Osteoblast (primary cell): Measurements from ENCODE around the gene CACNA2D3. TPM values are rescaled to one million over a fixed set of nuclear protein-coding genes. Genes with fewer than 3 reads are reported as not detected.
A peak's percentile ranks its signal among the peaks of the same experiment; 100 is the strongest.

ENCODE experiments used
- DNase-seq: peaks from one replicate; pipeline ENCODE4 v3.0.0; 2011; ENCODE audit warnings: low spot score, mixed read lengths; ENCODE audit not compliant: insufficient read length; ENCODE audit errors: missing footprints
- H2AFZ ChIP-seq: 2 replicates; pipeline ENCODE4 v1.6.0; 2011; ENCODE audit warnings: mild to moderate bottlenecking, low read length
- H3K27ac ChIP-seq: 2 replicates; pipeline ENCODE4 v1.5.1; 2011; ENCODE audit warnings: mild to moderate bottlenecking, low read depth, low read length, moderate library complexity
- H3K27me3 ChIP-seq: 2 replicates; pipeline ENCODE4 v1.6.0; 2012; ENCODE audit warnings: mild to moderate bottlenecking, control low read depth, inconsistent platforms, low read length, moderate library complexity; ENCODE audit not compliant: insufficient read depth
- H3K36me3 ChIP-seq: 2 replicates; pipeline ENCODE4 v1.5.1; 2011; ENCODE audit warnings: mild to moderate bottlenecking, low read length, control low read depth, moderate library complexity; ENCODE audit not compliant: insufficient read depth
- H3K4me1 ChIP-seq: 2 replicates; pipeline ENCODE4 v1.5.1; 2011; ENCODE audit warnings: mild to moderate bottlenecking, low read length, control low read depth, moderate library complexity; ENCODE audit not compliant: insufficient read depth
- H3K4me2 ChIP-seq: 2 replicates; pipeline ENCODE4 v1.6.0; 2011; ENCODE audit warnings: mild to moderate bottlenecking, low read length; ENCODE audit not compliant: insufficient read depth
- H3K4me3 ChIP-seq: fragments of 200-600 bp; sonication (generic); 3 replicates; pipeline ENCODE4 v1.5.1; 2012; ENCODE audit warnings: mild to moderate bottlenecking, low read length, inconsistent platforms; ENCODE audit not compliant: insufficient read depth
- H3K79me2 ChIP-seq: 2 replicates; pipeline ENCODE4 v1.6.0; 2012; ENCODE audit warnings: mild to moderate bottlenecking, low read length, control low read depth, inconsistent platforms; ENCODE audit not compliant: insufficient read depth
- H3K9me3 ChIP-seq: 2 replicates; pipeline ENCODE4 v1.5.1; 2011; ENCODE audit warnings: low read depth, low read length, control low read depth
- H4K20me1 ChIP-seq: 2 replicates; pipeline ENCODE4 v1.6.0; 2012; ENCODE audit warnings: mild to moderate bottlenecking, low read length, control low read depth; ENCODE audit not compliant: insufficient read depth
- total RNA-seq: library from RNA; depleted of rRNA; stranded (reverse); fragments of >200 nt; gene quantifications from 2 replicates; pipeline ENCODE4 v1.2.3, GENCODE V29; 2012
- TF ChIP-seq, protein P1 (sequence below): IDR thresholded peaks from 2 replicates; pipeline ENCODE4 v1.5.1; 2011; ENCODE audit warnings: mild to moderate bottlenecking, low read depth, low read length, moderate library complexity; ENCODE audit errors: extremely low read depth

Gene CACNA2D3
- total RNA-seq, 1 donor: 0.36 TPM

DNA sequence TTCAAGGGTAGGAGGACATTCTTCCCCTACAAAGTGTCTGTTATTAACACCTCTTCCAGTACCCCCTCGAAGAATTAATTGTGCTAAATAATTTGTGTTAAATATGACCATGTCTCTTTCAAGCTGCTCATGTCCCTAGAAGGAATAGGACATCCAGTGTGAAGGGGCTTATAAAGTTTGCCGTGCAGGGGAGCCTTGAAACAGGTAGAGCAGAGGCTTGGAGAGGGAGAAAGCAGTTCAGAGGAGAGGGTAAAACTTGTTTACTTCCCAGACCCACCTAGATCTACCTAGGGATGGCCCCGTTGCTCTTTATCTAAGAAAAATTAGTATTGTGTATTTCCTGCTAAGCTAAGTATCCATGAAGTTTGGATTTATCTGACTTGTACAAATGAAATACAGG, 114.8 kb downstream of the CACNA2D3 start:
- H3K4me1 ChIP-seq: no peaks in the 10 kb centered on the region
- no peak for DNase-seq
- H3K27me3 ChIP-seq: no peaks in the 10 kb centered on the region
- H2AFZ ChIP-seq: no peak overlapping the region
- no peaks in the 10 kb centered on the region for H3K79me2 ChIP-seq
- no peaks in the 10 kb centered on the region for H4K20me1 ChIP-seq
- no peaks in the 10 kb centered on the region for H3K36me3 ChIP-seq
- no peak overlapping the region for H3K4me3 ChIP-seq
- H3K27ac ChIP-seq: no peak overlapping the region
- TF ChIP-seq, protein P1, sequence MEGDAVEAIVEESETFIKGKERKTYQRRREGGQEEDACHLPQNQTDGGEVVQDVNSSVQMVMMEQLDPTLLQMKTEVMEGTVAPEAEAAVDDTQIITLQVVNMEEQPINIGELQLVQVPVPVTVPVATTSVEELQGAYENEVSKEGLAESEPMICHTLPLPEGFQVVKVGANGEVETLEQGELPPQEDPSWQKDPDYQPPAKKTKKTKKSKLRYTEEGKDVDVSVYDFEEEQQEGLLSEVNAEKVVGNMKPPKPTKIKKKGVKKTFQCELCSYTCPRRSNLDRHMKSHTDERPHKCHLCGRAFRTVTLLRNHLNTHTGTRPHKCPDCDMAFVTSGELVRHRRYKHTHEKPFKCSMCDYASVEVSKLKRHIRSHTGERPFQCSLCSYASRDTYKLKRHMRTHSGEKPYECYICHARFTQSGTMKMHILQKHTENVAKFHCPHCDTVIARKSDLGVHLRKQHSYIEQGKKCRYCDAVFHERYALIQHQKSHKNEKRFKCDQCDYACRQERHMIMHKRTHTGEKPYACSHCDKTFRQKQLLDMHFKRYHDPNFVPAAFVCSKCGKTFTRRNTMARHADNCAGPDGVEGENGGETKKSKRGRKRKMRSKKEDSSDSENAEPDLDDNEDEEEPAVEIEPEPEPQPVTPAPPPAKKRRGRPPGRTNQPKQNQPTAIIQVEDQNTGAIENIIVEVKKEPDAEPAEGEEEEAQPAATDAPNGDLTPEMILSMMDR: no peak
- no peak overlapping the region for H3K4me2 ChIP-seq
- peaks cover 2% of the 10 kb centered on the region for H3K9me3 ChIP-seq

GRCh38 chr3:54237788-54238502, 115.6 kb downstream of the CACNA2D3 start:
- no peak for DNase-seq
- TF ChIP-seq, protein P1: no peak
- H3K9me3 ChIP-seq: peaks cover 2% of the 10 kb centered on the region

GRCh38 chr3:54240309-54240708, 118.0 kb downstream of the CACNA2D3 start:
- TF ChIP-seq, protein P1: no peak
- no peaks in the 10 kb centered on the region for H3K4me1 ChIP-seq
- no peaks in the 10 kb centered on the region for H3K27me3 ChIP-seq

More at GRCh38 chr3:54237788-54238502, 115.6 kb downstream of the CACNA2D3 start:
- no peak overlapping the region for H3K4me3 ChIP-seq
- H3K27me3 ChIP-seq: no peaks in the 10 kb centered on the region
- no peak overlapping the region for H2AFZ ChIP-seq
- H3K79me2 ChIP-seq: no peaks in the 10 kb centered on the region
- no peaks in the 10 kb centered on the region for H3K4me1 ChIP-seq
- no peaks in the 10 kb centered on the region for H3K36me3 ChIP-seq
- no peak overlapping the region for H3K4me2 ChIP-seq
- no peaks in the 10 kb centered on the region for H4K20me1 ChIP-seq
- H3K27ac ChIP-seq: no peak overlapping the region

GRCh38 chr3:54243056-54243931, 120.9 kb downstream of the CACNA2D3 start:
- Histone ChIP-seq H3K27me3 (no peaks in the 10 kb centered on the region), H3K79me2 (no peaks in the 10 kb centered on the region), H3K4me3 (peak overlapping the region; percentile 52), H3K9me3 (no peaks in the 10 kb centered on the region), H2AFZ (peak overlapping the region; percentile 23), H3K4me1 (no peaks in the 10 kb centered on the region), H3K36me3 (no peaks in the 10 kb centered on the region), H3K4me2 (peak overlapping the region; percentile 64), H3K27ac (no peak overlapping the region), H4K20me1 (no peaks in the 10 kb centered on the region)
- TF ChIP-seq, protein P1: no peak
- no peak for DNase-seq

More at GRCh38 chr3:54240309-54240708, 118.0 kb downstream of the CACNA2D3 start:
- Histone ChIP-seq H2AFZ (no peak overlapping the region), H3K79me2 (no peaks in the 10 kb centered on the region), H4K20me1 (no peaks in the 10 kb centered on the region), H3K9me3 (peaks cover 2% of the 10 kb centered on the region), H3K27ac (no peak overlapping the region), H3K4me3 (no peak overlapping the region), H3K4me2 (no peak overlapping the region), H3K36me3 (no peaks in the 10 kb centered on the region)
- no peak for DNase-seq
